Endothelial cell of umbilical vein (primary cell): ENCODE results near the gene SLC39A13. TPM values are rescaled to one million over a fixed set of nuclear protein-coding genes. Genes with fewer than 3 reads are reported as not detected.

Experiments
- BruUV-seq: library from RNA; stranded (reverse); fragments of 400-500 nt; replicated peaks from 2 replicates; lab custom pipeline; 2021; lab: Mats Ljungman, UMichigan
- CTCF ChIA-PET: fragments of 300-600, 350-600 bp; sonication (Branson Sonifier 250); formaldehyde crosslinking; loops from one replicate; lab custom pipeline; 2021; ENCODE audit warnings: antibody characterized with exemption, inconsistent platforms; lab: Charles Lee
- POLR2A ChIA-PET: fragments of 300-600, 350-600 bp; sonication (Branson Sonifier 250); formaldehyde crosslinking; loops from one replicate; lab custom pipeline; 2021; ENCODE audit warnings: antibody characterized with exemption, inconsistent platforms; lab: Charles Lee
- DNase-seq: peaks from one replicate; pipeline ENCODE4 v3.0.0-alpha.2; 2011; ENCODE audit warnings: low read depth, low spot score
- FAIRE-seq: peaks from 2 replicates; lab custom pipeline; 2011; peaks lifted over from hg19 to GRCh38; lab: Jason Lieb, UNC
- H2AFZ ChIP-seq: 2 replicates; pipeline ENCODE4 v1.6.0; 2012; ENCODE audit warnings: low read depth, low read length, control low read depth, inconsistent platforms
- H3K27ac ChIP-seq: 2 replicates; pipeline ENCODE4 v1.5.1; 2011; ENCODE audit warnings: low read depth, mild to moderate bottlenecking, control low read depth, low read length, moderate library complexity; ENCODE audit not compliant: insufficient read depth
- H3K27me3 ChIP-seq, 2 experiments: 2 replicates each; pipeline versions ENCODE4 v1.6.0 to v1.6.1; 2011; ENCODE audit warnings: low read length in 2 of 2, mixed read lengths in 1 of 2; ENCODE audit not compliant: control insufficient read depth in 2 of 2, insufficient read depth in 2 of 2
- H3K36me3 ChIP-seq, 2 experiments: 2 replicates in 1 of 2; 3 replicates in 1 of 2; pipeline ENCODE4 v1.5.1; 2011; ENCODE audit warnings: low read length in 2 of 2, mild to moderate bottlenecking in 1 of 2, moderate library complexity in 1 of 2; ENCODE audit not compliant: control insufficient read depth in 2 of 2, insufficient read depth in 2 of 2; ENCODE audit errors: extremely low read depth in 1 of 2
- H3K4me1 ChIP-seq: 3 replicates; pipeline ENCODE4 v1.5.1; 2011; ENCODE audit warnings: mild to moderate bottlenecking, low read length; ENCODE audit not compliant: control insufficient read depth, insufficient read depth; ENCODE audit errors: extremely low read depth
- H3K4me2 ChIP-seq: 2 replicates; pipeline ENCODE4 v1.6.1; 2011; ENCODE audit warnings: low read length, control low read depth, mixed read lengths; ENCODE audit not compliant: insufficient read depth
- H3K4me3 ChIP-seq, 3 experiments: fragments of 200-600 bp in 1 of 3; sonication (generic), shearing (Covaris generic) in 1 of 3; replicated peaks in 1 of 3; 2 replicates each; pipeline ENCODE4 v1.5.1; 2011 to 2016; ENCODE audit warnings: control low read depth in 3 of 3, low read length in 3 of 3, mild to moderate bottlenecking in 2 of 3, inconsistent platforms in 1 of 3, low read depth in 1 of 3, moderate library complexity in 1 of 3; ENCODE audit not compliant: insufficient read depth in 1 of 3
- H3K79me2 ChIP-seq: 2 replicates; pipeline ENCODE4 v1.6.0; 2012; ENCODE audit warnings: low read length, inconsistent platforms; ENCODE audit not compliant: control insufficient read depth, insufficient read depth
- H3K9ac ChIP-seq: replicated peaks from 2 replicates; pipeline ENCODE3; 2011; ENCODE audit warnings: low read length, control low read depth; ENCODE audit not compliant: insufficient read depth; ENCODE audit errors: extremely low read depth
- H3K9me1 ChIP-seq: replicated peaks from 3 replicates; pipeline ENCODE4 v1.6.0; 2011; ENCODE audit warnings: mild to moderate bottlenecking, low read length; ENCODE audit not compliant: control insufficient read depth, insufficient read depth; ENCODE audit errors: extremely low read depth
- H3K9me3 ChIP-seq: replicated peaks from 2 replicates; pipeline ENCODE4 v1.5.1; 2012; ENCODE audit warnings: low read length, inconsistent platforms; ENCODE audit not compliant: control insufficient read depth, insufficient read depth
- H4K20me1 ChIP-seq: replicated peaks from 2 replicates; pipeline ENCODE3; 2011; ENCODE audit warnings: mild to moderate bottlenecking, low read length; ENCODE audit not compliant: control insufficient read depth, insufficient read depth; ENCODE audit errors: extremely low read depth
- CTCF ChIP-seq, 2 donors: IDR thresholded peaks; 1 replicate in 1 of 2; 2 replicates in 1 of 2; pipeline ENCODE4 v1.5.1; 2011; ENCODE audit warnings: low read length in 2 of 2, mild to moderate bottlenecking in 2 of 2, moderate library complexity in 2 of 2, control low read depth in 1 of 2, inconsistent platforms in 1 of 2, low read depth in 1 of 2; ENCODE audit not compliant: insufficient read depth in 1 of 2; ENCODE audit errors: extremely low read depth in 1 of 2
- EZH2 ChIP-seq: IDR thresholded peaks from 2 replicates; pipeline ENCODE4 v1.6.1; 2012; ENCODE audit warnings: borderline replicate concordance, low read depth, mild to moderate bottlenecking, moderate library complexity, low read length, inconsistent platforms; ENCODE audit not compliant: severe bottlenecking
- FOS ChIP-seq: IDR thresholded peaks from 2 replicates; pipeline ENCODE4 v1.6.1; 2011; ENCODE audit warnings: mild to moderate bottlenecking, low read length, moderate library complexity, borderline replicate concordance; ENCODE audit not compliant: insufficient read depth
- GATA2 ChIP-seq: IDR thresholded peaks from 2 replicates; pipeline ENCODE4 v1.7.0; 2011; ENCODE audit warnings: low read depth, mild to moderate bottlenecking, moderate library complexity, mixed read lengths, low read length; ENCODE audit not compliant: insufficient read length, insufficient read depth
- JUN ChIP-seq: IDR thresholded peaks from 2 replicates; pipeline ENCODE4 v1.6.1; 2011; ENCODE audit warnings: borderline replicate concordance, low read depth; ENCODE audit not compliant: insufficient read length, insufficient read depth
- MAX ChIP-seq: IDR thresholded peaks from 2 replicates; pipeline ENCODE4 v1.6.1; 2011; ENCODE audit not compliant: insufficient read depth, insufficient read length
- MYC ChIP-seq: IDR thresholded peaks from one replicate; pipeline ENCODE4 v1.6.1; 2011; ENCODE audit warnings: mild to moderate bottlenecking, low read depth, low read length
- POLR2A ChIP-seq: IDR thresholded peaks from 2 replicates; pipeline ENCODE4 v1.6.1; 2012; ENCODE audit warnings: low read depth, mild to moderate bottlenecking, control low read depth, low read length
- POLR2AphosphoS5 ChIP-seq: IDR thresholded peaks from 2 replicates; pipeline ENCODE4 v1.6.1; 2012; ENCODE audit warnings: low read depth, mild to moderate bottlenecking, control low read depth, low read length, moderate library complexity; ENCODE audit not compliant: insufficient read depth
- dilution Hi-C: fragments of 300-500 bp; cut with MboI; formaldehyde crosslinking; loops from one replicate; pipeline ENCODE4 v1.15.0; 2019; ENCODE audit warnings: low sequenced_read_pairs; ENCODE audit not compliant: extremely low pct_ligation_motif_present
- intact Hi-C: fragments of 100-400 bp; cut with micrococcal nuclease; formaldehyde crosslinking; loops from one replicate; pipeline ENCODE4 v1.10.0; 2022
- polyA plus RNA-seq, 4 experiments: library from polyadenylated mRNA; depleted of rRNA in 3 of 4; stranded (reverse) in 3 of 4; unstranded in 1 of 4; fragments of >200 nt; gene quantifications; 2 replicates each; pipeline versions ENCODE4 v1.2.1 to v1.2.3, GENCODE V29; 2011 to 2012; ENCODE audit warnings: missing spikeins in 1 of 4
- total RNA-seq: library from RNA; stranded (reverse); gene quantifications from 2 replicates; pipeline ENCODE4 v1.2.3, GENCODE V29; 2021

SLC39A13 gene
- total and polyA plus RNA-seq, 2 donors (not counting 3 experiments of a cell fraction or from before 2014, with no cell fraction given): 91.9 to 94.3 TPM

- DNase-seq (no peak), FAIRE-seq (no peak)
- H3K27me3 ChIP-seq: no peaks in the 10 kb centered on the region
- no TSS peak for BruUV-seq
- intact Hi-C loops (loop anchor here (5.0 kb wide), 2 partner anchors 140 to 145 kb away; partner anchors contain the start of gene CELF1), dilution Hi-C loops (no loop called here)
- peak overlapping the region; percentile 75 for H3K27ac ChIP-seq
- no peaks in the 10 kb centered on the region for H3K9me3 ChIP-seq
- no peaks in the 10 kb centered on the region for H3K9me1 ChIP-seq
- ChIA-PET POLR2A (no interaction called here), CTCF (interaction anchor here (0.7 to 7.4 kb wide), 4 partner anchors 8 to 52 kb away, joined by 3 to 148 read pairs (median 6); no protein-coding TSS in a partner anchor)
- H2AFZ ChIP-seq: peak overlapping the region; percentile 43
- no peaks in the 10 kb centered on the region for H4K20me1 ChIP-seq
- TF ChIP-seq FOS (no peak), MYC (no peak), EZH2 (no peak), CTCF (IDR thresholded peaks at IDR 0.05; ENCODE audit: extremely low read depth in 1 of 2, insufficient read depth in 1 of 2, low read depth in 1 of 2, low read length in 2 of 2) (no peak), POLR2AphosphoS5 (no peak), MAX (no peak), GATA2 (no peak), POLR2A (no peak), JUN (no peak)
- H3K4me2 ChIP-seq: peak overlapping the region; percentile 81
- H3K4me1 ChIP-seq: peaks cover 29% of the 10 kb centered on the region
- peak overlapping the region in 2 of 3 experiments; percentile 47 to 91 for H3K4me3 ChIP-seq
- H3K9ac ChIP-seq: peak overlapping the region; percentile 84
- peaks cover 5 to 10% of the 10 kb centered on the region in 2 experiments for H3K36me3 ChIP-seq
- peaks cover 23% of the 10 kb centered on the region for H3K79me2 ChIP-seq
Measured at GRCh38 chr11:47406896-47407745, 1.3 kb upstream of the SLC39A13 start.
